ENCODE measurements around the gene FGD2. TPM values are rescaled to one million over a fixed set of nuclear protein-coding genes. Genes with fewer than 3 reads are reported as not detected.

FGD2 gene
- total RNA-seq, 4 donors from 2014 or later: 13.1 to 46.4 (median 29.6) TPM

GRCh38 chr6:37077191-37077904, 71.9 kb downstream of the FGD2 start:
- Histone ChIP-seq H3K4me1 (peaks cover 0 to 6% (median 3%) of the 10 kb centered on the region in 4 donors), H3K27ac (peak overlapping the region; percentile 7 to 65 (median 48))
- in situ Hi-C loops (cut with MboI; ENCODE audit: low pct_ligation_motif_present in 1 of 4, low pct_unique_long_range_greater_than_20kb in 1 of 4, low sequenced_read_pairs in 3 of 4): no loop called here

GRCh38 chr6:37077905-37078296, 72.4 kb downstream of the FGD2 start:
- peak; percentile 64 for DNase-seq
- WGBS, 2 donors (ENCODE audit: low coverage in 1 of 2): 38 to 60% methylated on average over 1 to 11 of the region's 12 CpGs
- peaks cover under 1 to 6% (median 4%) of the 10 kb centered on the region in 4 donors for H3K4me1 ChIP-seq
- intact Hi-C loops (cut with DNase I; ENCODE audit: low total_unique reads) (no loop called here), in situ Hi-C loops (cut with MboI; ENCODE audit: low pct_ligation_motif_present in 1 of 4, low pct_unique_long_range_greater_than_20kb in 1 of 4, low sequenced_read_pairs in 3 of 4) (no loop called here)
- TF ChIP-seq POLR2A (IDR thresholded peaks at IDR 0.05): no peak
- no peak for TF ChIP-seq CTCF (IDR thresholded peaks at IDR 0.05)
- peak; percentile 69 to 81 (median 80) for TF ChIP-seq POLR2AphosphoS5 (IDR thresholded peaks at IDR 0.05)
- no peak overlapping the region for H3K4me3 ChIP-seq
- H3K36me3 ChIP-seq: no peaks in the 10 kb centered on the region
- peak overlapping the region; percentile 7 to 65 (median 48) for H3K27ac ChIP-seq
- H3K27me3 ChIP-seq: no peaks in the 10 kb centered on the region
- no peaks in the 10 kb centered on the region for H3K9me3 ChIP-seq

More at GRCh38 chr6:37077191-37077904, 71.9 kb downstream of the FGD2 start:
- Histone ChIP-seq H3K36me3 (no peaks in the 10 kb centered on the region), H3K27me3 (no peaks in the 10 kb centered on the region), H3K9me3 (no peaks in the 10 kb centered on the region), H3K4me3 (no peak overlapping the region)
- intact Hi-C loops (cut with DNase I; ENCODE audit: low total_unique reads): no loop called here
- WGBS, 2 donors (ENCODE audit: low coverage in 1 of 2): 66% methylated on average over 11 of the region's 11 CpGs; no CpG with 5 or more reads in 1 of the 2 donors
- TF ChIP-seq POLR2AphosphoS5 (IDR thresholded peaks at IDR 0.05): no peak
- no peak for TF ChIP-seq POLR2A (IDR thresholded peaks at IDR 0.05)
- TF ChIP-seq EP300 (IDR thresholded peaks at IDR 0.05; ENCODE audit: low read depth): no peak
- TF ChIP-seq CTCF (IDR thresholded peaks at IDR 0.05): no peak
- DNase-seq: no peak

Other genes starting within 250 kb of the FGD2 start
- 1 to 10 TPM in 3 of 4 donors, not detected in 1; 3.0 to 8.3 (median 3.3) TPM for gene CPNE5, start 166.2 kb upstream of the FGD2 start, total RNA-seq
- gene PPIL1, start 130.9 kb upstream of the FGD2 start, total RNA-seq: 1 to 10 TPM in 3 of 4 donors, under 1 TPM in 1; 1.00 to 5.6 (median 3.3) TPM
- gene C6orf89, start 119.7 kb upstream of the FGD2 start, total RNA-seq: 10 to 100 TPM in 3 of 4 donors, 1 to 10 TPM in 1; 7.8 to 41.8 (median 28.2) TPM
- 1 to 10 TPM in 2 of 4 donors, under 1 TPM in 1, not detected in 1; 0.60 to 5.6 (median 4.0) TPM for gene PI16, start 50.9 kb upstream of the FGD2 start, total RNA-seq
- 100 to 1,000 TPM; 123 to 190 (median 152) TPM for gene MTCH1, start 19.5 kb upstream of the FGD2 start, total RNA-seq
- 100 to 1,000 TPM in 1 of 4 donors, 10 to 100 TPM in 2, 1 to 10 TPM in 1; 6.8 to 102 (median 24.0) TPM for gene PIM1, start 164.5 kb downstream of the FGD2 start, total RNA-seq

Data from transverse colon (tissue), 4 donors.